ENCODE results near the gene PPP1R12B. TPM values are rescaled to one million over a fixed set of nuclear protein-coding genes. Genes with fewer than 3 reads are reported as not detected.
A peak's percentile ranks its signal among the peaks of the same experiment; 100 is the strongest.
"Not testable (repeated sequence)": the region's sequence is repeated elsewhere in the genome, so short reads cannot be mapped to it uniquely, and the experiment has no call there.

The PPP1R12B gene
- total RNA-seq, 1 donor from 2014 or later = 404 TPM

GRCh38 chr1:202625416-202626360, 277.2 kb downstream of the PPP1R12B start:
- TF ChIP-seq CTCF (IDR thresholded peaks at IDR 0.05) = peak; percentile 75 to 80 (median 78)
- intact Hi-C loops (cut with DNase I) = loop anchor here (1.0 to 5.0 kb wide), 2 partner anchors 124 to 163 kb away; no protein-coding TSS in a partner anchor
- H3K27me3 ChIP-seq = no peaks in the 10 kb centered on the region
- peak in 1 of 2 donors; percentile 81 for DNase-seq (ENCODE audit: low spot score in 2 of 2)
- no peak overlapping the region for H3K27ac ChIP-seq
- H3K4me1 ChIP-seq = peaks cover 11 to 21% of the 10 kb centered on the region in 2 donors
- H3K4me3 ChIP-seq = no peak overlapping the region
- H3K9me3 ChIP-seq = no peaks in the 10 kb centered on the region
- H3K36me3 ChIP-seq = no peaks in the 10 kb centered on the region

GRCh38 chr1:202627036-202627435, 278.5 kb downstream of the PPP1R12B start:
- H3K4me3 ChIP-seq; H3K27me3 ChIP-seq; H3K27ac ChIP-seq; H3K36me3 ChIP-seq; H3K9me3 ChIP-seq; DNase-seq (ENCODE audit: low spot score in 2 of 2): not testable (repeated sequence)
- intact Hi-C loops (cut with DNase I) = loop anchor here (5.0 kb wide), 1 partner anchor 165 kb away; no protein-coding TSS in a partner anchor
- H3K4me1 ChIP-seq = peaks cover 11 to 21% of the 10 kb centered on the region in 2 donors

GRCh38 chr1:202627841-202628565, 279.5 kb downstream of the PPP1R12B start:
- Histone ChIP-seq H3K4me1 (peaks cover 10 to 14% of the 10 kb centered on the region in 2 donors), H3K27ac (no peak overlapping the region), H3K4me3 (no peak overlapping the region), H3K9me3 (no peaks in the 10 kb centered on the region), H3K36me3 (no peaks in the 10 kb centered on the region), H3K27me3 (no peaks in the 10 kb centered on the region)
- TF ChIP-seq CTCF (IDR thresholded peaks at IDR 0.05) = no peak
- DNase-seq (ENCODE audit: low spot score in 2 of 2) = no peak
- intact Hi-C loops (cut with DNase I) = loop anchor here (5.0 kb wide), 1 partner anchor 166 kb away; no protein-coding TSS in a partner anchor

GRCh38 chr1:202628646-202629215, 280.2 kb downstream of the PPP1R12B start:
- H3K4me1 ChIP-seq = peaks cover 3 to 8% of the 10 kb centered on the region in 2 donors
- H3K27me3 ChIP-seq = no peaks in the 10 kb centered on the region
- no peak for TF ChIP-seq CTCF (IDR thresholded peaks at IDR 0.05)
- H3K4me3 ChIP-seq = no peak overlapping the region
- intact Hi-C loops (cut with DNase I) = loop anchor here (5.0 kb wide), 1 partner anchor 166 kb away; no protein-coding TSS in a partner anchor
- H3K36me3 ChIP-seq = no peaks in the 10 kb centered on the region
- DNase-seq (ENCODE audit: low spot score in 2 of 2) = no peak
- no peaks in the 10 kb centered on the region for H3K9me3 ChIP-seq
- H3K27ac ChIP-seq = no peak overlapping the region

- intact Hi-C loops (cut with DNase I) = loop anchor here (5.0 kb wide), 1 partner anchor 167 kb away; no protein-coding TSS in a partner anchor
- DNase-seq (ENCODE audit: low spot score in 2 of 2); H3K27me3 ChIP-seq; H3K36me3 ChIP-seq; H3K4me1 ChIP-seq; H3K4me3 ChIP-seq; H3K27ac ChIP-seq; H3K9me3 ChIP-seq: not testable (repeated sequence)
Observed at GRCh38 chr1:202629257-202629811, 280.8 kb downstream of the PPP1R12B start.

GRCh38 chr1:202630096-202630495, 281.6 kb downstream of the PPP1R12B start:
- H3K9me3 ChIP-seq; H3K27ac ChIP-seq; intact Hi-C loops (cut with DNase I); H3K4me3 ChIP-seq; H3K36me3 ChIP-seq; H3K27me3 ChIP-seq; H3K4me1 ChIP-seq; DNase-seq (ENCODE audit: low spot score in 2 of 2): not testable (repeated sequence)
